ENCODE measurements around the gene PRDM16.

PRDM16 gene

DNA sequence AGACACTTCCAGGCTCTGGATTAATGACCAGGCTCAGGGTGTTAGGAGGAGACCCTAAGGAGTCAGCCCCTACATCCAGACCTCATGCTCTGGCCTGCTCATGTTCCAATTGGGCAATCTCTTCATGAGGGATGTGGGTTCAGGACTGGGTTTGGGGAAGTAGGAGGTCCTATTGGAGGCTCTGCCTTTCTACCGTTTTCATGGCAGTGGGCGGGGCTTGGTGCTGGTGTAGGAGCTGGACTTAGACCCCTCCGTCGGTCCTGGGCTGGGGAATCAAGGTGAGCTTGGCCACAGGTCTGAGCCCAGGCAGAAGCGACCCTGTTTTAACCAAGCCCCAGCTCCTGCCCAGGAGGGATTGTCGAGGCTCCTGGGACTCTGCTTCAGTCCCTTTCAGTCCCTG, 123.4 kb downstream of the PRDM16 start:
- no peak for DNase-seq

GRCh38 chr1:3192825-3193224, 123.8 kb downstream of the PRDM16 start:
- no peak for DNase-seq

- no peak for DNase-seq
These were observed 124.8 kb downstream of the PRDM16 start for GRCh38 chr1:3193811-3194210.

GRCh38 chr1:3194760-3195479, 125.9 kb downstream of the PRDM16 start:
- no peak for DNase-seq

DNA sequence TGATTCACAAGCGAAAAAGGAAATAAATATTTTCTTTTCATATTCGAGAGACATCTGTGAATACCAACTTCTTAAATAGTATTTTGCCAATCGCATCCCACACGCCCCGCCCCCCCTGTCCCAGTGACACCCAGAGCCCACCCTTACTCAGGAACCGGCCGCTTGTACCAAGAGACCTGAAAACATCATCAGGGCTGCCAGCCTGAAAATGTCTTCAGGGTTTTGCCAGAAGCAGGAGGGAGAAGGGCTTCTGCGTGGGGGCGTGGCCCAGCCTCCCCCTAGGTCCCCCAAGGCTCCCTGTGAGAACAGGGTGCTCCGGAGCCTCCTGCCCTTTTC, 126.4 kb downstream of the PRDM16 start:
- no peak for DNase-seq

- no peak for DNase-seq
These were observed 127.0 kb downstream of the PRDM16 start for GRCh38 chr1:3195966-3196515.

DNA sequence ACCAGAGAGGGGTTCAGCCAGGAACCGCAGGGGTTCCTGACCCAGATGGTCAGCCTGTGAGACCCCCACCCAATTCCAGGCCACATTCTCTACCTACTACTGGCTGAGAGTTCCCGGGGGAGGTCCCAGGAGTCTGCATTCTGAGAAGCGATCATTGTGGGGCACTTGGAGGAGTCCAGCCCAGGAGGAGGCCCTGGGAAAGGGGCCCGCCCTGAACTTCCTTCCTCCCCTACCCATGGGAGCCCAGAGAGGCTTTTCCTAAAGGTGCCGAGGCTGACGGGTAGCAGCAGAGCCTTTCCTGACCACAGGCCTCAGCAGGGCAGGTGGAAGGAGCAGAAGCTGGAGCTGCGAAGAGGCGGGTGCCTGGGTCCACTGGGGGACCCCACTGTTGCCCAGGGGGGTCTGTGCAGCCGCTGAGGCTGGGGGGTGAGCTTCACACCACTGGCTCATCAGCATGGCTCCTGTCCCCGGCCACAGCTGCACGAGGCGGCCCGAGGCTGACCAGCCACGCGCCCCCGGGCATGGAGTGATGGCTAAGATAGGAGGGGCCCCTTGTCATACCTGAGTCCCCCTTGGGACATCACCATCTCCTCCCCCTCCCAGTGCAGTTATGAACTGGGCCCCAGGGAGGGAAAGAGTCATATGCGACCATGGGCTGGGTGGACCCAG, 127.7 kb downstream of the PRDM16 start:
- DNase-seq = no peak

DNA sequence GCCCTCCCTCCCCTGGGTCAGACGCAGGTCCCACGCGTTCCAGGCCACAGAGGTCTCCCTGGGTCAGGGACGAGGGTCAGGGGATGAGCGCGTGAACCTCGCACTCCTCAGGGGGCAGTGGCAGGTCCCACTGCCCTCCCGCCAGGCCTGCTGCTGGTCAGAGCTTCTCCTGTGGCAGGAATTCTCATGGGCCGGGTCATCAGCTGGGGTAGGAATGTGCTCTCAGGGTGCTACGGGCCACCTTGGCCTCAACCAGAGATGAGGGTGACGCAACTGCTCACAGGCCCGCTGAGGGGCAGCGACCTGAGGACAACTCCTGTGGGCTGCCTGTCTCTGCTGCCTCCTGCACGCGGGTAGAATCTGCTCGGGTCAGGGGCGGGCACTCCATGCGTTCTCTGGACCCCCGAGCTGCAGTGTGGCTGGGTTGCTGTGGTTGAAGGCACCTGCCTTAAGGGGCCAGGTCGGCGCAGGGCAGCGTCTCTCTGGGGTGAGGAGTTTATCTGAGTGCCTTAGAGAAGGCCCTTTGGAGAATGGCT, 128.8 kb downstream of the PRDM16 start:
- no peak for DNase-seq

DNA sequence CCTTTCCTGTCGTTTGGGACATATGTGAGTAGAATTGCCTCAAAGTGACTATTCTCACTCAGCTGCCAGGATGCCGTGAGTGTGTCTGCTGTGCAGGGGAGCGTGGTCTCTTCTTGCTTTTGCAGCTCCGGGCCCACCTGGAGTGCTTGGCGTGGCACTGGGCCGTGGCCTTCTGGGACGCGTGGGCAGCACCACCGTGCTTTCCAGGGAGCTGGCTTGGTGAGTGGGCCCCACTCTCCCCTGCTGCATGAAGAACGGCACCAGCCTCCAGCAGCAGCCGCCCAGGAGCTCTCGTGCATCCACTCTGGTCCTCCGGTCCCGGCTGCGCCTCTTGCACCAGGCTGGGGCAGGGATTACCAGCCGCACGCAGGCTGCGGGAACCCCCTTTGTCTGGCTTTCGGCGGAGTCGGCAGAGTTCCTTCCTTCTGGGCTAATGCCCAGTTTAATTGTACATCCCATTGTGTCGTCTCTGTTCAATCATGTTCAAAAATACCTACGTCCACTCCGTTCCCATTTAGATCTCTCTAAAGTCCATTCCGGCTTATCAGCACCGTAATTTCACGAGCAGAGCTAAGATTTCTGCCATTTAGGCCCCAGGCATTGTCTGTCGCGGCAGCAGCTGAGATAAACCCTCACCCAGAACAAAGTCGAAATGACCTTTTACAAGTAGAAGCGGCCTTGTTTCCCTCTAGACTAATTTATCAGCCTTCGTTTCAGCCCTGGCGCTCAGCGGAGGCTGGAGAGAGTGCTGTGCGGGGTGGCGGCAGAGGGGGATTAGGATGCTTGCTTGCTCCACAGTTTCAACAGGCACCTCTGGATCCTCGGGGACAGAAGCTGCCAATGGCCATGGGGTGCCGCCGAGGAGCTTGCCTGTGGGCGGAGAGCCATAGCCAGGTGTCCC, 129.6 kb downstream of the PRDM16 start:
- no peak for DNase-seq

GRCh38 chr1:3204725-3205124, 135.7 kb downstream of the PRDM16 start:
- no peak for DNase-seq

DNA sequence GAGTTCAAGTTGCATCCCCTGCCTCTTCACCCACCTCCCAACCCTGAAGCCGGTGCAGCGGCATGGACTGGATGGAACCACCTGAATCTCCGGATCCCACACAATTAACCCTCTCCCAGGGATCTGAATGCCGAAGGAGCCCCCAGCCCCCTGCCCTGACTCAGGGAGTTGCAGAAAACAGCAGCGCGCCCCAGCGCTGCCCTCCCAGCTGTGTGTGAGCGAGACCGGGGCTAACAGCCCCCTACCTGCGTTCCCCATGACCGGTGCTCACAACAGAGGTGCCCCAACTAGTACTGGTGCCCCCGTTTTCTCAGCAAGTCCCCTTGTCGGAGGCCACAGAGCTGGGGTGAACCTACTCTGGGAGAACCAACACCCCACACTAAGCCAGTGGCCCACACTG, 136.8 kb downstream of the PRDM16 start:
- no peak for DNase-seq

- no peak for DNase-seq
These were observed 137.7 kb downstream of the PRDM16 start for GRCh38 chr1:3206696-3207095.

GRCh38 chr1:3207217-3207848, 138.3 kb downstream of the PRDM16 start:
- no peak for DNase-seq

- no peak for DNase-seq
These were observed 139.8 kb downstream of the PRDM16 start for GRCh38 chr1:3208819-3209200.

- no peak for DNase-seq
These were observed 140.2 kb downstream of the PRDM16 start for GRCh38 chr1:3209201-3209600.

DNA sequence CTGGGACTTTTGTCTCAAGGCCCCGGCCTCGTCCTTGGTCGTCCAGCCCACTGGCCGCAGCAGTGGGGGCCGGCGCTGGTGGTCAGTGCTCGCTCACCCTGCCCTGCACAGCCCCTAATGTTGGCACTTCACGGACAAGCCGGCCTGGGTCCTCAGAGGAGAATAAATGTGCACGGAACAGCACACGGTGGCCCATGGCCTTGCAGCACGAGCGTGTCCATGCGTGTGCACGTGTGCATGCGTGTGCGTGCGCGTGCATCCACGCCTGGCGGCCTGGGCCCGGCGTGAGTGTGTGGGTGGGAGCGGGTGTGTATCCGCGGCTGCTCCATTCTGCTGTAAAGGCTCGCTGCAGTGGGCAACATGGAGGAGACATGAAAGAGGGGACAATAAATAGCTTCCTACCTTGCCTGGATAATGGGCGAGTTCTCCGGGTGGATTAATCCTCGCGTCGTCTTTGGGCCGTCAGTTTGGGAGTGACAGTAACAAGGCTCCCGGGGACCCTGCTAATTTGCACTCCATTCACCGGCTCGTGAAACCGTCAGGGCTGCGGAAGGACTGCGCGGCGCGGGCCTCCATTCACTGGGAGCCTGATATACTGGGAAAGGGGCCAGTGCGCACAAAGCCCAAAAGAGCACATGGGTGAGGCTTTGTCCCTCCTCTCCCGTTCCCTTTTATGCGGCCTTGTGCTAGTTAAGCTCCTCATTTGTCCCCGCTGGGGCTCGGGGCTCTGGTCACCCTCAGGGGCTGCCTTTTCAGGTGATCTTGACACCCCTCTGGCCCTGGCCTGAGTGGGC, 142.8 kb downstream of the PRDM16 start:
- DNase-seq = no peak

DNA sequence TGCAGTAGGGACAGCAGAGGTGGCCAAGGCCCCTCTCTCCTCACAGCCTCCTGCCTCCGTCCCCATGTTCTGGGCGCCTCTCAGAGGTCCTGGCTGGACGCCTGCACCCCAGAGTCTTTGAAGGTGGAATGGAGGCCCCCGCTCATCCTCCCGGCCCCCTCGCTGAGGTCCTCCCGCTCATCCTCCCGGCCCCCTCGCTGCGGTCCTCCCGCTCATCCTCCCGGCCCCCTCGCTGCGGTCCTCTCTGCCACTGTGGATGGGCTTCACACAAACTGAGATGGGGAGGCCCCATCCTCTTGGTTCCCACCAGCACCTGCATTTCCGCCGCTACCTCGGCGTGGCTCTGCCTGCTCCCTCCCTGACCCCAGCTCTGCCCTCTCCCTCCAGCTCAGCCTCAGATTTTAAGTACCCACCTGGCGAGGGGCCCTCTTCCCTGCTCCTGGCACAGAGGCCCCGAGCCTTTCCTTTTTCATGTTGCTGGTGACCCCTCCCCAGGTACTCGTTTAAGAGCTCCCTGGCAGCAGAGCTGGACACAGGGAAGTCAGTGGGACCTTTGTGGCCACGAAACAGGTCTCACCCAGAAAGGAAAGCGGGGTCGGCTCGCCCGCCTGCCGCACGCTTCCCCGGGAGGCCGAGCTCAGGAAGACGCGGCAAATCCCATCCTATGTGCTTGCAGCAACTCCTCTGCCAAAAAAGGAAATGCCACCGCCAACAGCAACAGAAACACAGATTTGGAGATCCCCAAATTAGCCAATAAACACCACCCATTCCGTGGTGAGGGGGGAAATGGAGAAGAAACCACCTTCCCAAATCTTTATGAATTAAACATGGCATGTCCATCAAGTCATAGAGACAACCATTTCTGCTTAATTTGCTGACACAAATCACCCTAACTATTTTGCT, 143.7 kb downstream of the PRDM16 start:
- no peak for DNase-seq

GRCh38 chr1:3213730-3214129, 144.7 kb downstream of the PRDM16 start:
- DNase-seq = no peak

- no peak for DNase-seq
These were observed 146.4 kb downstream of the PRDM16 start for GRCh38 chr1:3215198-3216014.

GRCh38 chr1:3216015-3216391, 147.0 kb downstream of the PRDM16 start:
- no peak for DNase-seq

Measured in GOT3 (cell line).